SU-DHL-6 (cell line): ENCODE measurements around the gene CGB2.
"Not testable (repeated sequence)": the region's sequence is repeated elsewhere in the genome, so short reads cannot be mapped to it uniquely, and the experiment has no call there.

Source experiments
- H2AFZ ChIP-seq: fragments of 200-600 bp; sonication (generic); 2 replicates; pipeline ENCODE4 v1.6.1; 2014; ENCODE audit warnings: low read depth, mild to moderate bottlenecking, moderate library complexity, mixed read lengths, antibody characterized with exemption, low read length; ENCODE audit not compliant: severe bottlenecking
- H3F3A ChIP-seq: fragments of 200-600 bp; shearing (Covaris generic); 2 replicates; pipeline ENCODE4 v1.6.0; 2016; ENCODE audit warnings: antibody characterized with exemption, mild to moderate bottlenecking; ENCODE audit not compliant: insufficient read depth
- H3K27ac ChIP-seq: fragments of 200-600 bp; sonication (generic); 2 replicates; pipeline ENCODE4 v1.5.1; 2016; ENCODE audit warnings: low read depth, mild to moderate bottlenecking, low read length, moderate library complexity, mixed read lengths
- H3K27me3 ChIP-seq: fragments of 200-600 bp; sonication (generic), shearing (Covaris generic); 2 replicates; pipeline ENCODE4 v1.6.0; 2014; ENCODE audit warnings: mild to moderate bottlenecking, low read length
- H3K36me3 ChIP-seq: fragments of 200-600 bp; sonication (generic); 2 replicates; pipeline ENCODE4 v1.6.1; 2014; ENCODE audit warnings: mild to moderate bottlenecking, low read length, mixed read lengths
- H3K4me2 ChIP-seq: fragments of 300-600, 200-600 bp; shearing (Covaris generic), sonication (generic); 2 replicates; pipeline ENCODE4 v1.6.0; 2014; ENCODE audit warnings: low read length, low read depth, mild to moderate bottlenecking; ENCODE audit not compliant: poor library complexity, severe bottlenecking
- H3K4me3 ChIP-seq: fragments of 200-600 bp; sonication (generic); 2 replicates; pipeline ENCODE4 v1.5.1; 2014; ENCODE audit warnings: antibody characterized with exemption, low read length, mild to moderate bottlenecking, mixed read lengths; ENCODE audit not compliant: insufficient read depth, poor library complexity, severe bottlenecking
- H3K79me2 ChIP-seq: fragments of 200-600 bp; sonication (generic); 2 replicates; pipeline ENCODE4 v1.6.1; 2014; ENCODE audit warnings: mild to moderate bottlenecking, low read length, moderate library complexity; ENCODE audit not compliant: insufficient read depth
- H3K9ac ChIP-seq: fragments of 200-600 bp; sonication (generic); 2 replicates; pipeline ENCODE4 v1.7.0; 2014; ENCODE audit warnings: mild to moderate bottlenecking, low read length
- H3K9me2 ChIP-seq: fragments of 200-600 bp; sonication (generic); replicated peaks from 2 replicates; pipeline ENCODE4 v1.6.1; 2014; ENCODE audit warnings: low read length; ENCODE audit not compliant: insufficient read depth
- H3K9me3 ChIP-seq: fragments of 200-600 bp; sonication (generic); 2 replicates; pipeline ENCODE4 v1.6.1; 2014; ENCODE audit warnings: low read length, mixed read lengths; ENCODE audit not compliant: insufficient read depth
- H4K20me1 ChIP-seq: fragments of 200-600 bp; sonication (generic); 2 replicates; pipeline ENCODE4 v1.6.1; 2014; ENCODE audit warnings: low read depth, mild to moderate bottlenecking, antibody characterized with exemption, low read length, moderate library complexity, mixed read lengths
- CTCF ChIP-seq: fragments of 200-600 bp; sonication (generic); IDR thresholded peaks from one replicate; pipeline ENCODE4 v1.5.1; 2017; ENCODE audit warnings: antibody characterized with exemption, mild to moderate bottlenecking, low read length, moderate library complexity; ENCODE audit not compliant: insufficient read depth, poor library complexity, severe bottlenecking
- EZH2phosphoT487 ChIP-seq: fragments of 200-600 bp; sonication (generic), shearing (Covaris generic); conservative IDR thresholded peaks from 2 replicates; pipeline ENCODE4 v1.6.1; 2018; ENCODE audit warnings: mild to moderate bottlenecking, antibody characterized with exemption, low read length, moderate library complexity, mixed read lengths

CGB2 gene

GRCh38 chr19:49071860-49072547 is 40.3 kb downstream of the CGB2 start:
- H3K9me2 ChIP-seq = no peaks in the 10 kb centered on the region
- H3K36me3 ChIP-seq = no peaks in the 10 kb centered on the region
- H2AFZ ChIP-seq = no peak overlapping the region
- no peak overlapping the region for H3K27ac ChIP-seq
- no peaks in the 10 kb centered on the region for H3K27me3 ChIP-seq
- no peak overlapping the region for H3K4me3 ChIP-seq
- no peak overlapping the region for H3K4me2 ChIP-seq
- H3K79me2 ChIP-seq = no peaks in the 10 kb centered on the region
- TF ChIP-seq CTCF (no peak), EZH2phosphoT487 (no peak)
- no peaks in the 10 kb centered on the region for H4K20me1 ChIP-seq
- H3F3A ChIP-seq = no peaks in the 10 kb centered on the region
- H3K9me3 ChIP-seq = no peaks in the 10 kb centered on the region
- no peak overlapping the region for H3K9ac ChIP-seq

GRCh38 chr19:49073514-49074378 is 42.1 kb downstream of the CGB2 start:
- no peak for TF ChIP-seq CTCF
- Histone ChIP-seq H3K27me3 (no peaks in the 10 kb centered on the region), H4K20me1 (no peaks in the 10 kb centered on the region), H3K27ac (no peak overlapping the region), H3F3A (no peaks in the 10 kb centered on the region), H3K4me3 (no peak overlapping the region), H3K4me2 (no peak overlapping the region), H2AFZ (no peak overlapping the region), H3K9me2 (no peaks in the 10 kb centered on the region), H3K36me3 (no peaks in the 10 kb centered on the region), H3K79me2 (no peaks in the 10 kb centered on the region), H3K9ac (no peak overlapping the region), H3K9me3 (no peaks in the 10 kb centered on the region)

GRCh38 chr19:49074869-49075268 is 43.2 kb downstream of the CGB2 start:
- H3K9me3 ChIP-seq, H3K9me2 ChIP-seq, H3K4me3 ChIP-seq: not testable (repeated sequence)

GRCh38 chr19:49080392-49080791 is 48.7 kb downstream of the CGB2 start:
- Histone ChIP-seq H3K79me2 (peaks cover 1% of the 10 kb centered on the region), H2AFZ (no peak overlapping the region), H3K27me3 (no peaks in the 10 kb centered on the region), H3K9ac (no peak overlapping the region), H3K9me3 (no peaks in the 10 kb centered on the region), H3K27ac (no peak overlapping the region), H4K20me1 (no peaks in the 10 kb centered on the region), H3F3A (no peaks in the 10 kb centered on the region), H3K36me3 (no peaks in the 10 kb centered on the region), H3K4me2 (no peak overlapping the region), H3K4me3 (no peak overlapping the region), H3K9me2 (no peaks in the 10 kb centered on the region)
- TF ChIP-seq EZH2phosphoT487 (no peak), CTCF (no peak)

More at GRCh38 chr19:49074869-49075268, 43.2 kb downstream of the CGB2 start:
- not testable (repeated sequence) for H3K36me3 ChIP-seq, H3K79me2 ChIP-seq, H3F3A ChIP-seq, H3K4me2 ChIP-seq, H3K27me3 ChIP-seq, H4K20me1 ChIP-seq, H3K27ac ChIP-seq, H3K9ac ChIP-seq, H2AFZ ChIP-seq
